LNCaP clone FGC (cell line): Measurements from ENCODE around the gene KDM2B.

Experiments used
- DNase-seq: peaks from one replicate; pipeline ENCODE4 v3.0.0-alpha.2; 2011; ENCODE audit warnings: low read depth
- H3K4me3 ChIP-seq: 2 replicates; pipeline ENCODE4 v1.5.1; 2011; ENCODE audit warnings: mild to moderate bottlenecking, low read depth, low read length, control low read depth
- TF ChIP-seq, protein P1 (sequence below): IDR thresholded peaks from 2 replicates; pipeline ENCODE4 v1.5.1; 2012; ENCODE audit warnings: mild to moderate bottlenecking; ENCODE audit not compliant: control insufficient read depth, insufficient read depth; ENCODE audit errors: extremely low read depth

The KDM2B gene

DNA sequence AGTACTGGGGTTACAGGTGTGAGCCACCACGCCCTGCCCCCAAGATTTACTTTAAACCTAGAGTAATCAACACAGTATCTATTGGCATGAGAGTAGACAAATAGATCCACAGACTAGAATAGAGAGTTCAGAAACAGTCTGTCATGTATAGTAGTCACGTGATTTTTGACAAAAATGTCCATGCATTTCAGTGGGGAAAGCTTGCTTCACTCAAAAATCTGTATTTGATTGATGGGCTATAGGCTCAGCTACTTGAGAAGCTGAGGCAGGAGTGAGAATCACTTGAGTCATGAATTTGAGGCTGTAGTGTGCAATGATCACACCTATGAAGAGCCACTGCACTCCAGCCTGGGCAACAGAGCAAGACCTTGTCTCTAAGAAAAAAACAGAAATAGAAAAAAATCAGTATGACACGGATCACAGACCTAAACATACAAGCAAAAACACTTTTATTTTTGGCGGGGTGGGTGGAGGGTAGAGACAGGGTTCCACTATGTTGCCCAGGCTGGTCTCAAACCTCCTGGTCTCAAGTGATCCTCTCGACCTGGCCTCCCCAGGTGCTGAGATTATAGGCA lies 37.9 kb upstream of the KDM2B start:
- TF ChIP-seq, protein P1, sequence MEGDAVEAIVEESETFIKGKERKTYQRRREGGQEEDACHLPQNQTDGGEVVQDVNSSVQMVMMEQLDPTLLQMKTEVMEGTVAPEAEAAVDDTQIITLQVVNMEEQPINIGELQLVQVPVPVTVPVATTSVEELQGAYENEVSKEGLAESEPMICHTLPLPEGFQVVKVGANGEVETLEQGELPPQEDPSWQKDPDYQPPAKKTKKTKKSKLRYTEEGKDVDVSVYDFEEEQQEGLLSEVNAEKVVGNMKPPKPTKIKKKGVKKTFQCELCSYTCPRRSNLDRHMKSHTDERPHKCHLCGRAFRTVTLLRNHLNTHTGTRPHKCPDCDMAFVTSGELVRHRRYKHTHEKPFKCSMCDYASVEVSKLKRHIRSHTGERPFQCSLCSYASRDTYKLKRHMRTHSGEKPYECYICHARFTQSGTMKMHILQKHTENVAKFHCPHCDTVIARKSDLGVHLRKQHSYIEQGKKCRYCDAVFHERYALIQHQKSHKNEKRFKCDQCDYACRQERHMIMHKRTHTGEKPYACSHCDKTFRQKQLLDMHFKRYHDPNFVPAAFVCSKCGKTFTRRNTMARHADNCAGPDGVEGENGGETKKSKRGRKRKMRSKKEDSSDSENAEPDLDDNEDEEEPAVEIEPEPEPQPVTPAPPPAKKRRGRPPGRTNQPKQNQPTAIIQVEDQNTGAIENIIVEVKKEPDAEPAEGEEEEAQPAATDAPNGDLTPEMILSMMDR = no peak
- H3K4me3 ChIP-seq = no peak overlapping the region
- DNase-seq = no peak

DNA sequence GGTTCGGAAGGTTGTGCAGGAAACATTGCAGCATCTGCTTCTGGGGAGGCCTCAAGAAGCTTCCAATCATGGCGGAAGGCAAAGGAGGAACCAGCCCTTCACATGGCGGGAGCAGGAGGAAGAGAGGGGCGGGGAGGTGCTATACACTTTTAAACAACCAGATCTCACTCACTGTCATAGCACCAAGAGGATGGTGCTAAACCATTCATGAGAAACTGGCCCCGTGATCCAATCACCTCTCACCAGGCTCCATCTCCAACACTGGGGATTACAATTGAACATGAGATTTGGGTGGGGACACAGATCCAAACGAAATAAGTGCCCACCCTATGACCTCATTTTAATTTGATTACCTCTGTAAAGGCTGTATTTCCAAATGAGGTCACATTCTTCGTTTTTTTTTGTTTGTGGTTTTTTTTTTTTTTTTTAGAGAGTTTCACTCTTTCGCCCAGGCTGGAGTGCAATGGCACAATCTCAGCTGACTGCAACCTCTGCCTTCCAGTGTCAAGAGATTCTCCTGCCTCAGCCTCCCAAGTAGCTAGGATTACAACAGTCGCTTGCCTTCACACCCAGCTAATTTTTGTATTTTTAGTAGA lies 34.1 kb upstream of the KDM2B start:
- TF ChIP-seq, protein P1 = no peak
- H3K4me3 ChIP-seq = no peak overlapping the region
- DNase-seq = no peak

DNA sequence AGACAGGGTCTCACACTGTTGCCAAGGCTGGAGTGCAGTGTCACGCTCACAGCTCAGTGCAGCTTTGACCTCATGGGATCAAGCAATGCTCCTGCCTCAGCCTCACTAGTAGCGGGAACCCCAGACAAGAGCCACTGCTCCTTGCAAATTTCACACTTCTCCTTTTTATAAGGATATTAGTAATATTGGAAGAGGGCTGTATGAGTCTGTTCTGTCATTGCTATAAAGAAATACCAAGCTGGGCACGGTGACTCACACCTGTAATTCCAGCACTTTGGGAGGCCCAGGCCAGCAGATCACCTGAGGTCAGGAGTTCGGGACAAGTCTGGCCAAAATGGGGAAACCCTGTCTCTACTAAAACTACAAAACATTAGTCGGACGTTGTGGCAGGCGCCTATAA lies 32.6 kb upstream of the KDM2B start:
- DNase-seq = no peak

DNA sequence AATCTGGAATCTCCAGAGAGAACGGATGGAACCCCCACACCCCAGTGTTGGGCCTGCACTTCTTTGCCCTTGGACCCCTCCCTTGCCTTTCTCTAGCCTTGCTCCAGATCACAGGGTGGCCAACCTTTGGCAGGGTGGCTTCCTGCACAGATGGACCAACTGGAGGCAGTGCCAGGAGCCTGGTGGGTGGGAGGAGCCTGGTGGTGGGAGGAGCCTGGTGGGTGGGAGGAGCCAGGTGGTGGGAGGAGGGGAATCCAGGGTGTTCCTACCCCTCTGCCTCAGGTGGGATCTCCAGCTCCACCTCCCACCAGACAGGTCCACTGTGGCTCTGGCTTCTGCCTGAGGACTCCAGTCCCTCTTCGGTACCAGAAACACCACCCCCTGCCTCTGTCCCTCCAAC lies 30.5 kb upstream of the KDM2B start:
- no peak for DNase-seq
- TF ChIP-seq, protein P1 = no peak
- H3K4me3 ChIP-seq = no peak overlapping the region

More for the DNA sequence above, 32.6 kb upstream of the KDM2B start:
- TF ChIP-seq, protein P1 = no peak
- H3K4me3 ChIP-seq = no peak overlapping the region

DNA sequence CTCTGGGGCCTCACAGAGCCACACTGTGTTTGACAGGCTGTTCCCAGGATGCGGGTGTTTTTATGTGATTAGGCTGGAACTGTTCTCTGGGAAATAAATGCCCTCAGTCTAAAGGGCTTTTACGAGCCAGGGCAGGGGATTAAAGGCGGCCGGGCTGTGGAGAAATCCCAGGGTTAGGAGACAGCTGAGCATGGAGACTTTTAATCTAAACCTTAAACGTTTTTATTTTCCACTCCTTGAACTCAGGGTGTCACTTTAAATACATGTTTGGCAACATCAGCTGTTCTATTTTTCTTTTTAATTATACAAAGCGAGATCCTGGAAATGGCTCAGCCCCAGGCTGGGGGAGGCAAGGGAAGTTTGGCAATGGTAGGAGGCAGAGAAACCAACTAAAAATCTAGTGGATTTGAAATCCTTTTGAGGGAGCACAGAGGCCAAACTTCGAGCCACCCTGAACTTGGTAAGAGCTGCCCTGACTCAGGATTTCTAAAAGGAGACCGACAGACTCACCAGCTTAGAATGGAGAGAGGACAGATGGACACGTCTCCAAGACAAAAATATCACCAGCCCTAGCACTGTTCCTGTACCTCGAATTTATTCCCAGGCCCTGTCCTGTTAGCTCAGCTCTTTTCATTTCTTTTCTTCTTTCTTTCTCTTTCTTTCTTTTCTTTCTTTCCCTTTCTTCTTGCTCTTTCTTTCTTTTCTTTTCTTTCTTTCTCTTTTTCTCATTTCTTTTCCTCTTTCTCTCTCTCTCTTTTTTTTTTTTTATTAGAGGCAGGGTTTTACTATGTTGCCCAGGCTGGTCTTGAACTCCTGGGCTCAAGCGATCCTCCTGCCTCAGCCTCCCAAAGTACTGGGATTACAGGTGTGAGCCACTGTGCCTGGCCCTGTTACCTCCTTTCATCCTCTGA lies 29.7 kb upstream of the KDM2B start:
- TF ChIP-seq, protein P1 = no peak
- H3K4me3 ChIP-seq = no peak overlapping the region
- DNase-seq = peak; percentile 17

DNA sequence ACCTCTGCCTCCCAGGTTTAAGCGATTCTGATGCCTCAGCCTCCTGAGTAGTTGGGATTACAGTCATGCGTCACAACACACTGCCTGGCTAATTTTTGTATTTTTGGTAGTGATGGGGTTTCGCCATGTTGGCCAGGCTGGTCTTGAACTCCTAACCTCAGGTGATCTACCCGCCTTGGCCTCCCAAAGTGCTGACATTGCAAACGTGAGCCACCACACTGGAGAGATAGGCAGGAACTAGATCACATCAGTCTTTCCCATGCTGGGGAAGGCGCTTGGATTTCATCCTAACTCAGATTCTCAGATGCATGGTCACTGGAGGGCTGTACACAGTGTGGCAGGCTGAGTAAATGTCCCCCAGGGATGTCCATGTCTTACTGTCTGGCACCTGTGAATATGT lies 27.5 kb upstream of the KDM2B start:
- DNase-seq = no peak
- TF ChIP-seq, protein P1 = no peak

More for the DNA sequence above, 27.5 kb upstream of the KDM2B start:
- H3K4me3 ChIP-seq = no peak overlapping the region
